GM10266 (cell line): ENCODE measurements around the gene GRK3.

Experiments
- DNase-seq: peaks from one replicate; pipeline ENCODE4 v3.0.0; 2012; ENCODE audit errors: extremely low spot score
- CTCF ChIP-seq: IDR thresholded peaks from 2 replicates; pipeline ENCODE4 v1.5.1; 2012; ENCODE audit warnings: mild to moderate bottlenecking, low read depth; ENCODE audit not compliant: control insufficient read depth, insufficient read depth; ENCODE audit errors: missing control alignments

GRK3 gene

GRCh38 chr22:25636323-25636722, 71.8 kb downstream of the GRK3 start:
- TF ChIP-seq CTCF = no peak
- no peak for DNase-seq

GRCh38 chr22:25637032-25637431, 72.6 kb downstream of the GRK3 start:
- TF ChIP-seq CTCF = no peak
- no peak for DNase-seq

DNA sequence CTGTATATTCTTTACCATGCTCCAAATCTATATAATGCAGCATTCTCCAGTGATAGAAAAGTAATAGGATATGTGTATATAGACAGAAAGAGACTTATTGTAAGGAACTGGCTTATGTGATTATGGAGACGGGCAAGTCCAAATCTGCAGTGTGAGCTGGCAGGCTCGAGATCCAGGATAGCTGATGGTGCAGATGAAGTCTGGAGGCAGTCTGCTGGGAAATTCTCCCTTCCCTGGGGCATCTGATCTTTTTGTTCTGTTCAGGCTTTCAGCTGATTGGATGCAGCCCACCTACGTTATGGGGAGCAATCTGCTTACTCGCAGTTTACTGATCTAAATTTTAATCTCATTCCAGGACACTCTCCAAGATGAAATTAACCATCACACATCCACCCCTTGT, 73.2 kb downstream of the GRK3 start:
- DNase-seq = no peak
- TF ChIP-seq CTCF = no peak

DNA sequence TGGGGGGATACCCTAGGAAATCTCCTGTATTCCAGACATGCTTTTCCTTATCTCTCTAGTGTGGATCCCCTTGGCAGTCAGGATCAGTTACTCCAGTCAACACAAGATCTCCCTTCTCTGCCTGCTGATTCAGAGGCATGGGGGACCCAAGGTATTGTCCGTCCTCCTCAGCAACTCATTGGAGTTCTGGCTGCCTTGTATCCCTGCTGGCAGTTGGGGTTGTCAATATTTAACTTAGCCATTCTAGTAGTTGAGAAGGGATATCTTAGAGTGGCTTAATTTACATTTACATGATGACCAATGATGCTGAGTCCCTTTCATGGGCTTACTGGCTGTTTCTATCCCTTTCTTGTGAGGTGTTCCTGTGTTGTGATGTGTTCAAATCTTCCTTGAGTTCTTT, 74.2 kb downstream of the GRK3 start:
- TF ChIP-seq CTCF = no peak
- no peak for DNase-seq

GRCh38 chr22:25641650-25642049, 77.2 kb downstream of the GRK3 start:
- DNase-seq = no peak
- no peak for TF ChIP-seq CTCF

DNA sequence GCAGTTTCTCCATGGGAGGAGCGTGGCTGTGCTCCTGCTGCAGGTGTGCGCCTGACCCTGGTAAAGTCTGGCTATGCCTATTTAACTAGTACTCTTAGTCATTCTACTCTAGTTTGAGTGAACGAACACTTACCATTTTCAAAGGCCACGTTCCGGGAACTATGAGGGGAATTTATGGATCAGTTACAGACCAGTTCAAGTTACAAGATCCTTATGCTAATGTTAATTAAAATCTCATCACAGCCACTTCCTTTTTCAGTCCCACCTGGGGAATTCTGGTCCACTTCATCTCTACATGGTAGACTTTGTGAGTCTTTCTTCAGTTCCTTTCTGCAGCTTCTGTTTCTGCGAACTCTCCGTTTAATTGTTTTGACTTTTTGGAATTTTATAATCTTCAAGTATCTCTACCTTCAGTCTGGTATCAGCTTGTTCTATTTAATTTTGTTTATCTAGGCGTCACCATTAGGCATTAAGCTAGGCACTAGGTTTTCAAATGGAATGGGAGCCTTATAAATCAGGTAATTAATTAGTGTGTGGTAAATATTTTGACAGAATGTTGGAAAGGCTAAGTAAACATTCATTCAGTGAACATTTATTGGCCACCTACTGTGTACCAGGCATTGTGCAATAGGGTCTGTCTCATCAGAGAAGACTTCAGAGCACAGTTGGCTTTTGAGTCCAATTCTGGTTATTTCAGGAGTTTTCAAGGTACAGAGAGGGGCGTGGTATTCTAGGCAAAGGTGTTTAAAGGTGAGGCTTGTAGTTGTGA, 78.9 kb downstream of the GRK3 start:
- DNase-seq = no peak
- TF ChIP-seq CTCF = no peak

GRCh38 chr22:25644122-25644521, 79.6 kb downstream of the GRK3 start:
- no peak for TF ChIP-seq CTCF
- no peak for DNase-seq
